HG03354 (cell line): ENCODE results near the gene SELENOW.
A peak's percentile ranks its signal among the peaks of the same experiment; 100 is the strongest.
"Not testable (repeated sequence)": the region's sequence is repeated elsewhere in the genome, so short reads cannot be mapped to it uniquely, and the experiment has no call there.

Source experiments
- ATAC-seq: cut with Tn5 transposase; IDR thresholded peaks from one replicate; pipeline ENCODE4 v1.9.1; 2021; ENCODE audit warnings: mild to moderate bottlenecking; ENCODE audit not compliant: unreplicated experiment, poor library complexity, severe bottlenecking

The SELENOW gene

DNA sequence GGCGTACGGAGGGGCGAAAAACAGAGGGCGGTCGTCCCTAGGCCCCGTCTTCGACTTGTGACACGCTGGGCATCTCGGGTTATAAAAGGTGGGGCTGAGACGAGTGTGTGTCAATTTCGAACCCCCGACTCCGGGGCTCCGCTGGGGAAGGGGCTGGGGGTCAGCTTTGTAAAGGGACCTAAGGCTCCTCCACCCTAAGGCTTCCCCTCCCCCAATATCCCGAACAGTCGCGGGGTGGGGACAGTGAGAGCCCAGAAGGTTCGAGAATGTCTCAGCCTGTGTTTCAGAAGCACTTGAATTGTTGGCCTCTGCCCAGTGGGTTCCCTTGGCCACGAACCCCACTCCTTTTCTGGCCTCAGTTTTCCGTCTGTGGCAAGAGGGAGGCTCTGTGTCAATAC is 450 bp downstream of the SELENOW start:
- peak; percentile 9 for ATAC-seq

DNA sequence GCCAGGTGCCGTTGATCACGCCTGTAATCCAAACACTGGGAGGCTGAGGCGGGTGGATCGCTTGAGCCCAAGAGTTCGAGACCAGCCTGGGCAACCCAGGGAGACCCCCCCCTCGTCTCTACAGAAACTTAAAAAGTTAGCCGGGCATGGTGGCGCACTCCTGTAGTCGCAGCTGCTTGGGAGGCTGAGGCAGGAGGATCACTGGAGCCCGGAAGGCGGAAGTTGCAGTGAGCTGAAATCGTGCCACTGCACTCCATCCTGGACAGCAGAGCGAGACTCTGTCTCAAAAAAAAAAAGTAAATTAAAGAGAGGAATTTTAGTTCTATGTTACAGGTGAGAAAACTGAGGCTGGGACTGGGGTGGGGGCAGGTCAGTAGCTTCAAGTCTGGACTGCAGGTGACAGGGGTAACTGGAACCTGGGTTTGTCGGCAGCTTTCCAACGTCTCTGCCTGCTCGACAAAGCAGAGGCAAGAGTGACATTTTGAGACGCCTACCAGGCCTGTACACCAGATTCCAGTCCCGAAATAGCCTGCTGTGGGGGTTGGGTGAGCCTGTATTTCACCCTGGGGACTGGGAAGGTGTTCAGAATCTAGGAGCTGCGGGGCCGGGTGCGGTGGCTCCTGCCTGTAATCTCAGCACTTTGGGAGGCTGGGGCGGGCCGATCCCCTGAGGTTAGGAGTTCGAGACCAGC is 1.2 kb downstream of the SELENOW start:
- no peak for ATAC-seq

DNA sequence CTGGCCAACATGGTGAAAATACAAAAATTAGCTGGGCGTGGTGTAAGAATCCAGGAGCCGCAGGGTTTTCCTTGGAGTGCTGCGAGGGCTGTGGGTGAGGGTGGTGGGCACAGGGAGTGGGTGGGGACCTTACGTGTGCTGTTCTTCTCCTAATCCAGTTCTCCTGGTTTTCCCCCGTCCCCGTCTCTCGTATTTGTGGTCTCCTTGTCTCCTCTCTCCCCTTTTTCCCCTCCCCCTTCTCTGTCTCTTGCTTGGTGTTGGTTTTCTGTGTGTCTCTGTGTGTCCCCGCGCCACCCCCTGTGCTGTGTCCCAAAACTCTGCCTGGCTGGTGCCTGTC is 1.7 kb downstream of the SELENOW start:
- no peak for ATAC-seq

DNA sequence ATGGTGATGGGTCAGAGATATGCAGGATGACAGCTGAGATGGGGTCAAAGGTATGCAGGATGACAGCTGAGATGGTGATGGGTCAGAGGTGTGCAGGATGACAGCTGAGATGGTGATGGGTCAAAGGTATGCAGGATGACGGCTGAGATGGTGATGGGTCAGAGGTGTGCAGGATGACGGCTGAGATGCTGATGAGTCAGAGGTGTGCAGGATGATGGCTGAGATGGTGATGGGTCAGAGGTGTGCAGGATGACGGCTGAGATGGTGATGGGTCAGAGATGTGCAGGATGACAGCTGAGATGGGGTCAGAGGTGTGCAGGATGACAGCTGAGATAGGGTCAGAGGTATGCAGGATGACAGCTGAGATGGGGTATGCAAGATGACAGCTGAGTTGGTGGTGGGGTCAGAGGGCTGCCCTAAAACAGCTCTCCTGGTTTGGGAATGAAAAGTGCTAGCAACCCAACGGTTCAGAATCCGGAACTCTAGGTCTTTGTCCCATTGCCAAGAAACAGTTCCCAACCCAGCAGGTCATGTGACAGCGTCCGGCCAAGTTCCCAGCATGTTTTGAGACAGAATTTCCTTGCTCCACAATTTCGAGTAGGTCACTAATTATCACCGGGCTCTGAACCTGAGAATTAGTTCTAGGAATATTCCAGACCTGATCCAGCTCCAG is 3.2 kb downstream of the SELENOW start:
- ATAC-seq, result no peak

DNA sequence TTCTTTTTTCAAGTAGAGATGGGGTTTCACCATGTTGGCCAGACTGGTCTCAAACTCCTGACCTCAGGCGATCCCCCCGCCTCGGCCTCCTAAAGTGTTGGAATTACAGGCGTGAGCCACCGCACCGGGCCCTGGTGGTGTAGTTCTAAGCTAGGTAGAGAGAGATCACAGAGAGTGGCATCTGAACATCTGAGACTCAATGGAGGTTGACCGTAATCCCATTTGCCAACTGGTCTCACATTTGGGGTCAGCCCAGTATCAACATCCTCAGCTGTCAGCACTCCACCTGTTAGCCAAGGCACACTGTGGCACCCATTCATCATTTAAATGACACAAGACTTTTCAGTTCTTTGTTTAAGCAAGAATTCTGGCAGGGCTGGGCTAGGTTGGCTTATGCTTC is 8.1 kb downstream of the SELENOW start:
- ATAC-seq, result no peak

DNA sequence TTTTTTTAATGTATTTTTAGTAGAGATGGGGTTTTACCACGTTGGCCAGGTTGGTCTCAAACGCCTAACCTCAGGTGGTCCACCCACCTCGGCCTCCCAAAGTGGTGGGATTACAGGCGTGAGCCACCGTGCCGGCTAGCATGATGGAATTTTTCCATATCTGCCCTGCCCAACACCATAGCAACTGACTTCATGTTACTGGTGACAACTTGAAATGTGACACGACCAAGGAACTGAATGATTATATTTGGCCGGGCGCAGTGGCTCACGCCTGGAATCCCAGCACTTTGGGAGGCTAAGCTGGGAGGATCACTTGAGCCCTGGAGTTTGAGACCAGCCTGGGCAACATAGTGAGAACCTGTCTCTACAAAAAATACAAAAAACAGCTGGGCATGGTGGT is 8.8 kb downstream of the SELENOW start:
- not testable (repeated sequence) for ATAC-seq

DNA sequence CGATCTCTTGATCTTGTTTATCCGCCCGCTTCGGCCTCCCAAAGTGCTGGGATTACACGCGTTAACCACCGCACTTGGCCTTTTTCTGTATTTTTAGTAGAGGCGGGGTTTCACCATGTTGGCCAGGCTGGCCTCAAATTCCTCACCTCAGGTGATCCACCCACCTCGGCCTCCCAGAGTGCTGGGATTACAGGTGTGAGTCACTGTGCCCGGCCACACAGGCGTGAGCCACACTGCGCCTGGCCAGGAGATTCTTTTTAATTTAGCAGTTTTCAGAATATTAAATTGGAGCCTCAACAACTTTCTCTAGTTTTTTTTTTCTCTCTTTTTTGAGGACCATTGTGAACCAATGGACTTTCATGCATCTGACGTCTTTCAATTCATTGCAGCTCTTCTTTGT is 11.3 kb downstream of the SELENOW start:
- not testable (repeated sequence) for ATAC-seq

DNA sequence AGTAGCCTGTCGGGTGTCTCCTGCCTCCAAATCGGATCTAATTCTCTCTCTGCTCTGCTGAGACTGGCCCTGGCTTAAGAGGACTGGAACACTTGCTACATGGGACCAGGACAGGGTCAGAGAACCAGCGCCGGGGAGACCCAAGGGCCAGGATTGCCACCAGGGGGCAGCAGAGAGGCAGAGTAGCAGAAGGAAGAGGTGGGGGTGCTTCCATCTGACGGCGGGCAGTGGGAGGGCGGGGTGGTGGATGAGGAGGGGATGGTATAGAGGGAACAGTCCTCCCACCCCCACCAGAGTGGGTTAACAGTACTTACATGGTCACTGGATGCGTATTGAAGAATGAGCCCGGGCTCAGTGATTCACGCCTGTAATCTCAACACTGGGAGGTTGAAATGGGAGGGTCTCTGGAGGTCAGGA is 11.9 kb downstream of the SELENOW start:
- ATAC-seq, result no peak

DNA sequence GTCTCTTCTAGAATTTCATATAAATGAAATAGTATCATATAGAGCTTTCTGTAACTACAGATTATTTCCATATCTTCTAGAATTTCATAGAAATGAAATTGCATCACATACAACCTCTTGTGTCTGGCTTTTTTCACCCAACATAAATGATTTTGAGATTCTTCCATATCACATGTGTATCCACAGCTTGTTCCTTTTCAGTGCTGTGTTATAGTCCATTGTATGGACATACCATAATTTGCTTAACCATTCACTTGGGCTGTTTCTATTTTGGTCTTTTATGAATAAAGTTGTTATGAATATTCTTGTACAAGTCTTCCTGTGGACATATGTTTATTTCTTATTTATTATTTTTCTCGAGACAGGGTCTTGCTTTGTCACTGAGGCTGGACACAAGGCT is 14.1 kb downstream of the SELENOW start:
- no peak for ATAC-seq

DNA sequence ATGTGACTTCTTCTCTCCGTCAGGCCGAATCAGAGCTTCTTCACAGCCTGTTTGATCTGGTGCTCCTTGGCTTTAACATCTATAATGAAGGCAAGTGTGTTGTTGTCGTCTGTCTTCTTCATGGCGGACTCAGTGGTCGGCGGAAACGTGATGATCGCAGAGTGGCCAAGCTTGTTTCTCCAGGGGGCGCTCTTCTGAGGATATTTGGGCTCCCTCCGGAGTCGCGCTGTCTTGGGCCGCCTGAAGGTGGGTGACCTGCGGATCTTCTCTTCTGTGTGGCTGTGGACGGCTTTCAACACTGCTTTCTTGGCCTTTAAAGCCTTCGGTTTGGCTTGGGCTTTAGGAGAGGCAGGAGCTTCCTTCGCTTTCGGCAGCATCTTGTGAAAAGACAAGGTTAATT is 16.0 kb downstream of the SELENOW start:
- no peak for ATAC-seq

DNA sequence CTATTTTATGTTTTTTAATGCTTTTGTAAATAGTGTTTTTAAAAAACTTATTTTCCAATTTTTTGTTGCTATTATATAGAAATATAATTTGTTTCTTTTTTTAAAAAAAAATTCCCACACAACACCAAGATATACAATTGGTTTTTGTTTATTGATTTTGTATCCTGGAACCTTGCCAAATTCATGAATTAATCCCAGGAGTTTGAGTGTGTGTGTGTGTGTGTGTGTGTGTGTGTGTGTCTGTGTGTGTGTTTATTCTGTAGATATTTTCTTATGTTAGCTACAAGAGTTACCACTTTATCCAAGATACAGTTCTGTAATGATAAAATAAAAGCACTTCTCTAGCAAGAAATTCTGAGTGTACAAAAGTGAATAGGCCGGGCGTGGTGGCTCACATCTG is 18.3 kb downstream of the SELENOW start:
- ATAC-seq, result no peak

DNA sequence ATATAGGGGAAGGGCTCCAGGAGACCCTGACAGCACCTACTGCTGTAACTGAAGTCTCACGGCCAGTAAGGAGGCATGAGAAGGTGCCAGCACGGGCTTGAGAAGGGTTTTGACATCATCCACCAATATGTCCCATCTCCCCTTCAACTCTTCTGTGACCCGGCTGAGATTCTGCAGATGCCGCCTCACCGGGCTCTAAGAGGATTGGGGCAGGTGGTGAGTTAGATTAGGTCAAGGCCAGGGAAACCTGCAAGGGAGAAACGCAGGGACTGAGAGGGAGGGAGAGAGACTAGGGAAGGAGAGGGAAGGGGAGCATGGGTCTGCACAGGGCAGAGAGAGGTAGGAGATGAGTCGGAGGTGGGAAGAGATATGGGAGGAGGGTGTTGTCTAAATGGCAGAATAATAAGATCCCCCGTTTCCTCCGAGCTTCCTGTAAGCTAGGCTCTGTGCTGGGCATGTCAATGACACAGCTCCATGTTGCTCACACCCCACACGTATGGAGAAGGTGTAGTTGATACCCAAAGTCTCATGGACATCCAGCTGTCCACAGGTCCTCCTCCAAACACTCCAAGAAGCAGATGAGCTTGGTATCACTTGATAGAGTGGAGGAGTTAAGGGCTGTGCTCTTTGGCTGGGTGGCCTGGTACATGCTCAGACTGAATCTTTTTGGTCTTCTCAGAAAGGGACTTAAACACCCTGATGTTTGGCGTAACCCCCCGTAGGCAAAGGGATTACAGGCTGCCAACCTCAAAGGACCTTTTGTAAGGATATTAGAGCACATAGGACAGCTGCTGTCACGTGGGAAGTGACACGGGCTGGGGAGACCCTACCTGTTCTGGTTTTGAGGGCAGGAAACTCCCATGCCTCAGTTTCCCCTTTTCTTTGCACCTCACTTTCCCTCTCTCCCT is 19.7 kb downstream of the SELENOW start:
- no peak for ATAC-seq

DNA sequence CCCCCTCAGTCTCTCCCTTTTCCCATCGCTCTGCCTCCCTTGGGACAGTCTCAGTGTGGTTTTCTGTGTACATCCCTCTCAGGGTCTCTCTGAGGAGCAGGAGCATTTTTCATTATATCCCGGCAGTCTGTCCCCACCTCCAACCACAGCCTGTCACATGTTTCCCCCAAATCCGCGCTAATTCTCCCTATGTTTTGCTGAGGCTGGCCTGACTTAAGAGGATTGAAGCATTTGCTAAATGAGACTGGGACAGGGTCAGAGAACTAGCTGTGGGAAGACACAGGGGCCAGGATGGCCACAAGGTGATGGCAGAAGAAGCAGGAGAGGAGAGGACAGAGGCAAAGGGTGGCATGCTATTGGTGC is 20.4 kb downstream of the SELENOW start:
- ATAC-seq, result no peak

DNA sequence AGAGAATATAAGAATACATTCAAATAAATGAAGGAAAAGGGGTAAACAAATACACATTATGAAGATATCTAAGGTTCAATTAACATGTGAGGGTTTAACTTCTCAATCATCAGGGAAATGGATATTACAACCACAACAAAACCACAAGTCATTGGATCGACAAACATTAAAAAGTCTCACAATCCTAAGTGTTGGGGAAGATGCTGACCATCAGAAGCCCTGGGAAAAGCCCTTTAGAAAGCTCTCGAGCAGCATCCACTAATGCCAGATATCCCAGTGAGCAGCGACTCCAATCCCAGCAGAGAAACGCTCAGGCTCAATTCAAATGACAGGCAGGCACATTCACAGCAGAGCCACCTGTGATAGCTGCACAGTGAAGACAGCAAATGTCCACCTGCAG is 22.8 kb downstream of the SELENOW start:
- ATAC-seq, result no peak

DNA sequence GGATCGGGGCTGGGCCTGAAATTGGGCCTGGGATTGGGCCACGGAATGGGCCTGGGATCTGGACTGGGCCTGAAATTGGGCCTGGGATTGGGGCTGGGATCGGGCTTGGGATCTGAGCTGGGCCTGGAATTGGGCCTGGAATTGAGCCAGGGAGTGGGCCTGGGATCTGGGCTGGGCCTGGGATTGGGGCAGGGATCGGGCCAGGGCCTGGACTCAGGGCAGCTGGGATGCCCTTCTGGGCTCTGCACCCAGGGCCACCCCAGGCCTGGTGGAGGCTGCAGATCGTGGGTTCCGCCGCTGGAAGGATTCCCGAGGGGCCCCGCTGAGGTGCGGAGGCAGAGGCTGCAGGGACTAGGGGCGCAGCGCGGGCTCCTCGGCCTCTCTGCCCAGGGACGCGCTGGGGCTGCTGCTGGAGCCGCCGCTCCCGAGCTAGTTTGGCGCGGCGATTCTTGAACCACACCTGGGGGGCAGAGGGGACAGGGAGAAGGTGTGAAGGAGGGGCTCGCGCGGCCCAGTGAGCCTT is 24.1 kb downstream of the SELENOW start:
- ATAC-seq, result no peak

DNA sequence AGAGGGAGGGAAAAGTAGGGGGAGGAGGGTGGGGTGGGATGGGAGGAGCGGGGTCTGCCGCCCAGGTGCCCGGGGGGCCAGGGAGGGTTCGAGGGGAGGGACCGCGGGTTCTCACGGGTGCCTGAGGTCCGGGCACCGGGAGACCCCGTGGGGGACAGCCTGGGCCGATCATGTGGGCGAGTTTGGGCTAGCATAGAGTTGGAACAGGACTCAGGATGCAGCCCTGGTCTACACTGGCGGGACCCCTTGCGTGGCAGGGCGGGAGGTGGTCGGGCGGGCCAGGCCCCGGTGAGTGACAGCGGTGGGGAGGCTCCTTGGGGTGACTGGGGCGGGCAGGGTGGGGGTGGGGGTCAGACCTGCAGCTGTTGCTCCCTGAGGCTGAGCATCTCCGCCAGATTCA is 24.6 kb downstream of the SELENOW start:
- ATAC-seq, result not testable (repeated sequence)

DNA sequence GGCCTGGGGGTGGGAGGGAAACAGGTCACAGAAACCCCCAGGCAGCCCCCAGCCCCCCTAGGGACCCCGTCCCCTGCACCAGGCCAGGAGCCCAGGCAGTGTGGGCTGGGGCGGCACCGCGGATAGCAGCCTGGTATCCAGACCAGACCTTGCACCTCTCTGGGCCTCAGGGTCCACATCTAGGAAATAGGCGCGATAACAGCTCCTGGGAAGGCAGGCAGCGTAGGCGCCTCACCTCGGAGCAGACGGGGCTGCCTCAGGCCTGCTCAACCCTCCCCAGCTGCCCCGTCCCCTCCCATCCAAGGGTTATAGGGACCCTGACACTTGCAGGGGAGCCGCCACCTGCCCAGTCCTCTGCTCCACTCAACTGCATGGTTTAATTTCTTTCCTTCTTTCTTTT is 25.2 kb downstream of the SELENOW start:
- ATAC-seq, result not testable (repeated sequence)

DNA sequence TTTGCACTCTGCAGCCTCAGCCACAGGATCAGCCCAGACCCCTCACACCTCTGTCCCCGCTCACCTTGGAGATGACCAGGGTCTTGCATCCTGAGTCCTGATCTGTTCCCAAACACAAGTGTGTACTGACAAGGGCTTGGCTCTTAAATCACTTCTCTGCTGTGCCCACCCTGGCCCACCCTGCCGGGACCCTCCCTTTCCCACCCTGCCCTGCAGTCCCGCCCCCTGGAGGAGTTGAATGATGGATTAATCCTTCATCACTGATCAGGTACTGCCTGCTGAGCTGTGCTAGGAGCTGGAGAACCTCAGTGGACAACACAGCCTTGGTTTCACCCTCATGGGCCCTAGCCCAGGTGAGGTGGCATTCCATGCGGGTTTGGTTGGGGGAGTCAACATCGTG is 25.9 kb downstream of the SELENOW start, which contains the start of gene TPRX1:
Gene TPRX1, minus strand, starts transcription at position 101 of the 400 bp plus-strand sequence. Its CDS starts 12 bp downstream, at position 89.
- ATAC-seq, result not testable (repeated sequence)

DNA sequence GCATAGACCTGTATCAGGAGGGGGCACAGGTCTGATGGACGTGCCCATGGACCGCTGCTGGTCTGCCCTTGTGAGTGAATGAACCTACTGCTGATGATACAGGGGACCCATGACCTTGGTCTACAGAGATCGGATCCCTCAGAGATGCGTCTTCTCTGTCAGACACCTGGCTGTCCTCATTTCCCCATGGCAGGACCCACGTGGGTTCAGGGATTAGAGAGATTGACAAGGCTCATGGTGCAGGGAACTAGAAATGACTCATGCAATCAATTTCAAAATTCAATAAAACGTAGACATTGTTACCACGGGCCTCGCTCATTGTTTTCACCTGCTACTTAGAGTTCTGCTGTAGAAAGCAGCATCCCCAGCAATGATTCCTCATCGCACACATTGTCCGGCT is 26.8 kb downstream of the SELENOW start:
- ATAC-seq, result no peak

DNA sequence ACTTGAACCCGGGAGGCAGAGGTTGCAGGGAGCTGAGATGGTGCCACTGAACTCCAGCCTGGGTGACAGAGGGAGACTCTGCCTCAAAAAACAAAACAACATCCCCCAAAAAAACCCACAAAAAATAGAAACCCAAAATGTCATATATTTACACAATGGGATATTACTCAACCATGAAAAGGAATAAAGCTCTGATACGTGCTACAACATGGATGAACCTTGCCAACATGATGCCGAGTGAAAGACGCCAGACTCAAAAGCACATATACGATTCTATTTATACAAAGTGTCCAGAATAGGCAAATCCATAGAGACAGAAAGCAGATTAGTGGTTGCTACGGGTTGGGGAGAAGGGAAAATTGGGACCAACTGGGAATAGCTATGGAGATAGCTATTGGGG is 27.9 kb downstream of the SELENOW start:
- ATAC-seq, result no peak
